ENCODE data around the gene NEDD8.

Gene NEDD8

DNA sequence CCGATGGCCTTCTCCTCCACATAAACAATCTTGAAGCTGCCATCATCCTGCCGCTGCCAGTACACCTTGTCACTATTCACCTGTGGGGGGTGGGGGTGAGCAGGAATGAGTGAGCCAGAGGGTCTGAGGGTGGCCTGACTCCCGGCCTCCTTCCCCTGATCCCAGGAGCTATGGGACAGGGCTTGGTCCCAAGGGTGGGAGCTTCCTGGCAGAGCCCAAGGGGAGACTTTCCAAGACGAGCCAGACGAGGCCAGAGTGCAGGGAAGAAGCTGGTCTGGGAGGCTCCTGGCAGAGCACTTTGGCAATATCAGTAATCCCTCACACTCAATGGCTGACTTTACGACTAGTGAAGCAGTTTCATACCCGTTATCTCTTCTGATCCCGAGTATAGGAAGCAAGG lies 23.3 kb upstream of the NEDD8 start:
- H3K4me3 ChIP-seq (replicated peaks; ENCODE audit: low read depth, low read length), result no peak overlapping the region
- no peak for TF ChIP-seq CTCF (IDR thresholded peaks at IDR 0.05; ENCODE audit: insufficient read depth, low read length, poor library complexity, severe bottlenecking)
- no peaks in the 10 kb centered on the region for H3K27me3 ChIP-seq (replicated peaks; ENCODE audit: control insufficient read depth, insufficient read depth, low read length)
- no peak for DNase-seq (ENCODE audit: extremely low read depth, insufficient read length)
- H3K36me3 ChIP-seq (ENCODE audit: control insufficient read depth, insufficient read depth, low read length), result peaks cover 14% of the 10 kb centered on the region

GRCh38 chr14:24254630-24255392 lies 22.6 kb upstream of the NEDD8 start:
- Histone ChIP-seq H3K4me3 (replicated peaks; ENCODE audit: low read depth, low read length) (no peak overlapping the region), H3K36me3 (ENCODE audit: control insufficient read depth, insufficient read depth, low read length) (peaks cover 12% of the 10 kb centered on the region), H3K27me3 (replicated peaks; ENCODE audit: control insufficient read depth, insufficient read depth, low read length) (no peaks in the 10 kb centered on the region)
- TF ChIP-seq CTCF (IDR thresholded peaks at IDR 0.05; ENCODE audit: insufficient read depth, low read length, poor library complexity, severe bottlenecking), result no peak
- no peak for DNase-seq (ENCODE audit: extremely low read depth, insufficient read length)

GRCh38 chr14:24253936-24254335 lies 21.8 kb upstream of the NEDD8 start:
- H3K4me3 ChIP-seq (replicated peaks; ENCODE audit: low read depth, low read length), result no peak overlapping the region
- DNase-seq (ENCODE audit: extremely low read depth, insufficient read length), result no peak
- no peak for TF ChIP-seq CTCF (IDR thresholded peaks at IDR 0.05; ENCODE audit: insufficient read depth, low read length, poor library complexity, severe bottlenecking)
- H3K27me3 ChIP-seq (replicated peaks; ENCODE audit: control insufficient read depth, insufficient read depth, low read length), result no peaks in the 10 kb centered on the region
- H3K36me3 ChIP-seq (ENCODE audit: control insufficient read depth, insufficient read depth, low read length), result peaks cover 12% of the 10 kb centered on the region

- TF ChIP-seq CTCF (IDR thresholded peaks at IDR 0.05; ENCODE audit: insufficient read depth, low read length, poor library complexity, severe bottlenecking), result no peak
- peaks cover 12% of the 10 kb centered on the region for H3K36me3 ChIP-seq (ENCODE audit: control insufficient read depth, insufficient read depth, low read length)
- no peak for DNase-seq (ENCODE audit: extremely low read depth, insufficient read length)
- no peak overlapping the region for H3K4me3 ChIP-seq (replicated peaks; ENCODE audit: low read depth, low read length)
- no peaks in the 10 kb centered on the region for H3K27me3 ChIP-seq (replicated peaks; ENCODE audit: control insufficient read depth, insufficient read depth, low read length)
These were observed 20.3 kb upstream of the NEDD8 start for GRCh38 chr14:24252289-24253124.

GRCh38 chr14:24251880-24252288 lies 19.7 kb upstream of the NEDD8 start:
- no peak for TF ChIP-seq CTCF (IDR thresholded peaks at IDR 0.05; ENCODE audit: insufficient read depth, low read length, poor library complexity, severe bottlenecking)
- Histone ChIP-seq H3K36me3 (ENCODE audit: control insufficient read depth, insufficient read depth, low read length) (peaks cover 12% of the 10 kb centered on the region), H3K4me3 (replicated peaks; ENCODE audit: low read depth, low read length) (no peak overlapping the region), H3K27me3 (replicated peaks; ENCODE audit: control insufficient read depth, insufficient read depth, low read length) (no peaks in the 10 kb centered on the region)
- DNase-seq (ENCODE audit: extremely low read depth, insufficient read length), result no peak
